Coronary artery (tissue), 2 donors: ENCODE data around the gene CDYL.

Source experiments
- DNase-seq: peaks from one replicate; pipeline ENCODE4 v3.0.0-alpha.2; 2017; ENCODE audit warnings: low spot score
- H3K27ac ChIP-seq, 2 donors: fragments of 200-600 bp; sonication (generic); one replicate each; pipeline ENCODE4 v1.5.1; 2016 to 2019
- H3K4me3 ChIP-seq: fragments of 200-600 bp; sonication (generic); 2 replicates; pipeline ENCODE4 v1.5.1; 2016; ENCODE audit warnings: mild to moderate bottlenecking, moderate library complexity
- TF ChIP-seq, protein P1 (sequence below): fragments of 200-600 bp; sonication (generic); IDR thresholded peaks from one replicate; pipeline ENCODE4 v1.5.1; 2019; ENCODE audit warnings: antibody characterized with exemption

Gene CDYL

GRCh38 chr6:4930025-4930691, 154.0 kb downstream of the CDYL start:
- TF ChIP-seq, protein P1, sequence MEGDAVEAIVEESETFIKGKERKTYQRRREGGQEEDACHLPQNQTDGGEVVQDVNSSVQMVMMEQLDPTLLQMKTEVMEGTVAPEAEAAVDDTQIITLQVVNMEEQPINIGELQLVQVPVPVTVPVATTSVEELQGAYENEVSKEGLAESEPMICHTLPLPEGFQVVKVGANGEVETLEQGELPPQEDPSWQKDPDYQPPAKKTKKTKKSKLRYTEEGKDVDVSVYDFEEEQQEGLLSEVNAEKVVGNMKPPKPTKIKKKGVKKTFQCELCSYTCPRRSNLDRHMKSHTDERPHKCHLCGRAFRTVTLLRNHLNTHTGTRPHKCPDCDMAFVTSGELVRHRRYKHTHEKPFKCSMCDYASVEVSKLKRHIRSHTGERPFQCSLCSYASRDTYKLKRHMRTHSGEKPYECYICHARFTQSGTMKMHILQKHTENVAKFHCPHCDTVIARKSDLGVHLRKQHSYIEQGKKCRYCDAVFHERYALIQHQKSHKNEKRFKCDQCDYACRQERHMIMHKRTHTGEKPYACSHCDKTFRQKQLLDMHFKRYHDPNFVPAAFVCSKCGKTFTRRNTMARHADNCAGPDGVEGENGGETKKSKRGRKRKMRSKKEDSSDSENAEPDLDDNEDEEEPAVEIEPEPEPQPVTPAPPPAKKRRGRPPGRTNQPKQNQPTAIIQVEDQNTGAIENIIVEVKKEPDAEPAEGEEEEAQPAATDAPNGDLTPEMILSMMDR = no peak
- no peak overlapping the region for H3K4me3 ChIP-seq
- H3K27ac ChIP-seq = no peak overlapping the region
- DNase-seq = no peak

GRCh38 chr6:4931530-4932227, 155.5 kb downstream of the CDYL start:
- TF ChIP-seq, protein P1 = no peak
- Histone ChIP-seq H3K4me3 (no peak overlapping the region), H3K27ac (no peak overlapping the region)
- DNase-seq = peak; percentile 55

DNA sequence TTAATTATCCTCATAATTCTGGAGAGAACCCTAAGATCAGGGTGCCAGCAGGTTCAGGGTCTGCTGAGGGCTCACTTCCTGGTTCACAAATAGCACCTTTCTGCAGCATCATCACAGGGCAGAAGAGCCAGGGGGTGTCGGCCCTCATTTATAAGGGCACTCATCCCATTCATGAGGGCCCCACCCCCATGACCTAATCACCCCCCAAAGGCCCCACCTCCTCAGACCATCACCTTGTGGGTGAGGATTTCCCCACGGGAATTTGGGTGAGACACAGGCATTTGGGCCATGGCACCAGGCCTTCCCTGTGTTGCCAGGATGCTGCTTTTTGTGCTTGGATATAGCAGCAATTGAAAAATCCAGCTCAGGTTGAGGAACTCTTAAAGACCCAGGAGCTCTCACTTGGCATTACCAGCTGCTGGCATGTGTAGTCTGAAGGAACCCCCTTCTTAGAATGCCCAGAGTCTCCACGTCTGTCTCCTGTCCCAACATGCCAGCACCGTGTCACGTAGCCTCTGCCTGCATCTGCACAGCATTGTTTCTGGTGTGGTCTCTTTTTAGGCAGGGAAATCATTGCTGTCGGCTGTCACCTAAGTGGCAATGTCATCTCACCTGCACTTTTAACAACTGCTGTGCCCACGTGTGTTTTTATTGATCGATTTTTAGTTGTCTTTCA, 156.2 kb downstream of the CDYL start:
- TF ChIP-seq, protein P1 = no peak
- H3K27ac ChIP-seq = no peak overlapping the region
- DNase-seq = peak; percentile 41
- H3K4me3 ChIP-seq = no peak overlapping the region

GRCh38 chr6:4935486-4935885, 159.3 kb downstream of the CDYL start:
- DNase-seq = no peak
- H3K4me3 ChIP-seq = no peak overlapping the region
- TF ChIP-seq, protein P1 = no peak
- no peak overlapping the region for H3K27ac ChIP-seq

GRCh38 chr6:4935975-4936680, 159.9 kb downstream of the CDYL start:
- DNase-seq = no peak
- no peak overlapping the region for H3K4me3 ChIP-seq
- TF ChIP-seq, protein P1 = no peak
- no peak overlapping the region for H3K27ac ChIP-seq

- Histone ChIP-seq H3K4me3 (no peak overlapping the region), H3K27ac (no peak overlapping the region)
- TF ChIP-seq, protein P1 = no peak
- DNase-seq = no peak
Measured at GRCh38 chr6:4936681-4937041, 160.5 kb downstream of the CDYL start.
